ENCODE measurements around the gene UBASH3A. TPM values are rescaled to one million over a fixed set of nuclear protein-coding genes. Genes with fewer than 3 reads are reported as not detected.
A peak's percentile ranks its signal among the peaks of the same experiment; 100 is the strongest.

UBASH3A gene
- total RNA-seq, 1 donor from 2014 or later = 1.5 TPM

GRCh38 chr21:42433946-42434551 lies 30.3 kb downstream of the UBASH3A start:
- intact Hi-C loops (cut with DNase I) = no loop called here
- DNase-seq (no peak), ATAC-seq (no peak)
- no peaks in the 10 kb centered on the region for H3K4me1 ChIP-seq
- no peaks in the 10 kb centered on the region for H3K36me3 ChIP-seq
- H3K27ac ChIP-seq = no peak overlapping the region
- H3K4me3 ChIP-seq = no peak overlapping the region
- peaks cover 3% of the 10 kb centered on the region for H3K9me3 ChIP-seq
- TF ChIP-seq, protein P1, sequence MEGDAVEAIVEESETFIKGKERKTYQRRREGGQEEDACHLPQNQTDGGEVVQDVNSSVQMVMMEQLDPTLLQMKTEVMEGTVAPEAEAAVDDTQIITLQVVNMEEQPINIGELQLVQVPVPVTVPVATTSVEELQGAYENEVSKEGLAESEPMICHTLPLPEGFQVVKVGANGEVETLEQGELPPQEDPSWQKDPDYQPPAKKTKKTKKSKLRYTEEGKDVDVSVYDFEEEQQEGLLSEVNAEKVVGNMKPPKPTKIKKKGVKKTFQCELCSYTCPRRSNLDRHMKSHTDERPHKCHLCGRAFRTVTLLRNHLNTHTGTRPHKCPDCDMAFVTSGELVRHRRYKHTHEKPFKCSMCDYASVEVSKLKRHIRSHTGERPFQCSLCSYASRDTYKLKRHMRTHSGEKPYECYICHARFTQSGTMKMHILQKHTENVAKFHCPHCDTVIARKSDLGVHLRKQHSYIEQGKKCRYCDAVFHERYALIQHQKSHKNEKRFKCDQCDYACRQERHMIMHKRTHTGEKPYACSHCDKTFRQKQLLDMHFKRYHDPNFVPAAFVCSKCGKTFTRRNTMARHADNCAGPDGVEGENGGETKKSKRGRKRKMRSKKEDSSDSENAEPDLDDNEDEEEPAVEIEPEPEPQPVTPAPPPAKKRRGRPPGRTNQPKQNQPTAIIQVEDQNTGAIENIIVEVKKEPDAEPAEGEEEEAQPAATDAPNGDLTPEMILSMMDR (IDR thresholded peaks at IDR 0.05) = no peak
- H3K27me3 ChIP-seq = no peaks in the 10 kb centered on the region

DNA sequence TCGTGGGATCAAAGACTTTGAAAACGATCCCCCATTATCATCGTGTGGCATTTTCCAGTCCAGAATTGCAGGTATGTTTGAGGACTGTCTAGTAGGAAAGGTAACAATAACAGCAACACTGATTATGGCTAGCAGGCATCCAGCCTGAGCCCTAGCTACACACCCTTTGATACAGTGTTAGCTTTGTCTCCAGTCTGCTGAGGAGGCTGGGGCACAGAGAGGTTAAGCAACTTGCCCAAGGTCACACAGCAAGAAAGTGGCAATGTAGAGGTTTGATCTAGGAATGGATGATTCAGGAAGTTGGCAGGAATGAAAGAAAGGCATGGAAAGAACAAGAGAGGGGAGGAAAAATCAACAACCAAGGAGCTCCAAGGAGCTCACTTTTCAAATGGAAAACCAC lies 31.2 kb downstream of the UBASH3A start:
- H3K27ac ChIP-seq = no peak overlapping the region
- no peaks in the 10 kb centered on the region for H3K27me3 ChIP-seq
- no peak for ATAC-seq
- peaks cover 3% of the 10 kb centered on the region for H3K9me3 ChIP-seq
- intact Hi-C loops (cut with DNase I) = no loop called here
- no peaks in the 10 kb centered on the region for H3K4me1 ChIP-seq
- no peak for DNase-seq
- no peak overlapping the region for H3K4me3 ChIP-seq
- no peaks in the 10 kb centered on the region for H3K36me3 ChIP-seq
- TF ChIP-seq, protein P1 (IDR thresholded peaks at IDR 0.05) = no peak

- H3K27ac ChIP-seq = no peak overlapping the region
- no peaks in the 10 kb centered on the region for H3K36me3 ChIP-seq
- no peaks in the 10 kb centered on the region for H3K27me3 ChIP-seq
- no peak for DNase-seq
- no peak for ATAC-seq
- H3K4me1 ChIP-seq = no peaks in the 10 kb centered on the region
- H3K9me3 ChIP-seq = peaks cover 3% of the 10 kb centered on the region
- intact Hi-C loops (cut with DNase I) = no loop called here
- TF ChIP-seq, protein P1 (IDR thresholded peaks at IDR 0.05) = no peak
- no peak overlapping the region for H3K4me3 ChIP-seq
Measured at GRCh38 chr21:42435401-42435800, 31.7 kb downstream of the UBASH3A start.

DNA sequence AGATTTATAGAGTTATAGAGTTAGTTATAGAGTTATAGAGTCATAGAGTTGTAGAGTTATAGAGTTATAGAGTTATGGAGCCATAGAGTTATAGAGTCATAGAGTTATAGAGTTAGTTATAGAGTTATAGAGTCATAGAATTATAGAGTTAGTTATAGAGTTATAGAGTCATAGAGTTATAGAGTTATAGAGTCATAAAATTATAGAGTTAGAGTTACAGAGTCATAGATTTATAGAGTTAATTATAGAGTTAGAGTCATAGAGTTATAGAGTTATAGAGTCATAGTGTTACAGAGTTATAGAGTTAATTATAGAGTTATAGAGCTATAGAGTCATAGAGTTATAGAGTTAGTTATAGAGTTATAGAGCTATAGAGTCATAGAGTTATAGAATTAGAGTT lies 32.1 kb downstream of the UBASH3A start:
- Histone ChIP-seq H3K36me3 (no peaks in the 10 kb centered on the region), H3K27ac (no peak overlapping the region), H3K27me3 (no peaks in the 10 kb centered on the region), H3K4me1 (no peaks in the 10 kb centered on the region), H3K4me3 (no peak overlapping the region), H3K9me3 (peaks cover 3% of the 10 kb centered on the region)
- no peak for ATAC-seq
- TF ChIP-seq, protein P1 (IDR thresholded peaks at IDR 0.05) = no peak
- intact Hi-C loops (cut with DNase I) = no loop called here
- DNase-seq = no peak

DNA sequence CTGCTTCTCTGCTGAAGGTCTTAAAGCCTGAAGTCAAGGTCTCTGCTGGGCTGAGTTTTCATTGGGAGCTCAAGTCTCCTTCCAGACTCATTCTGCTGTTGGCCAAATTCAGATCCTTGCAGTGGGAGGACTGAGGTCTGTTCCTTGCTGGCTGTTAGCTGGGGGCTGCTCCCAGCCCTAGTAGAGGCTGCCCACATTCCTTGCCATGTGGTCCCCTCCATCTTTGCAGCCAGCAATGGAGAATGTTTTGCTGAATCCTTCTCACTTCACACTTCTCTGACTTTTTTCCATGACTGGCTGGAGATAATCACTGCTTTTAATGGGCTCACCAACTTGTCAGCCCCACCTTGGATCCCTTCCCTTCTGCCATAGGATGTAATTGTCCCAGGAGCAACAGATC lies 33.2 kb downstream of the UBASH3A start:
- Histone ChIP-seq H3K4me3 (no peak overlapping the region), H3K36me3 (no peaks in the 10 kb centered on the region), H3K27me3 (no peaks in the 10 kb centered on the region), H3K9me3 (peaks cover 3% of the 10 kb centered on the region), H3K4me1 (no peaks in the 10 kb centered on the region), H3K27ac (no peak overlapping the region)
- no peak for DNase-seq
- intact Hi-C loops (cut with DNase I) = no loop called here
- TF ChIP-seq, protein P1 (IDR thresholded peaks at IDR 0.05) = no peak
- no peak for ATAC-seq

GRCh38 chr21:42437786-42438185 lies 34.1 kb downstream of the UBASH3A start:
- no peak for DNase-seq
- TF ChIP-seq, protein P1 (IDR thresholded peaks at IDR 0.05) = no peak
- peak; percentile 6 for ATAC-seq

More at GRCh38 chr21:42437786-42438185, 34.1 kb downstream of the UBASH3A start:
- Histone ChIP-seq H3K4me1 (no peaks in the 10 kb centered on the region), H3K9me3 (peaks cover 3% of the 10 kb centered on the region), H3K27me3 (no peaks in the 10 kb centered on the region), H3K36me3 (no peaks in the 10 kb centered on the region), H3K27ac (no peak overlapping the region), H3K4me3 (no peak overlapping the region)
- intact Hi-C loops (cut with DNase I) = no loop called here

All from upper lobe of right lung (tissue), 1 donor.